ENCODE data around the gene SLC35D1.

GRCh38 chr1:67052741-67053534, 1.0 kb downstream of the SLC35D1 start:
- TF ChIP-seq, protein P1, sequence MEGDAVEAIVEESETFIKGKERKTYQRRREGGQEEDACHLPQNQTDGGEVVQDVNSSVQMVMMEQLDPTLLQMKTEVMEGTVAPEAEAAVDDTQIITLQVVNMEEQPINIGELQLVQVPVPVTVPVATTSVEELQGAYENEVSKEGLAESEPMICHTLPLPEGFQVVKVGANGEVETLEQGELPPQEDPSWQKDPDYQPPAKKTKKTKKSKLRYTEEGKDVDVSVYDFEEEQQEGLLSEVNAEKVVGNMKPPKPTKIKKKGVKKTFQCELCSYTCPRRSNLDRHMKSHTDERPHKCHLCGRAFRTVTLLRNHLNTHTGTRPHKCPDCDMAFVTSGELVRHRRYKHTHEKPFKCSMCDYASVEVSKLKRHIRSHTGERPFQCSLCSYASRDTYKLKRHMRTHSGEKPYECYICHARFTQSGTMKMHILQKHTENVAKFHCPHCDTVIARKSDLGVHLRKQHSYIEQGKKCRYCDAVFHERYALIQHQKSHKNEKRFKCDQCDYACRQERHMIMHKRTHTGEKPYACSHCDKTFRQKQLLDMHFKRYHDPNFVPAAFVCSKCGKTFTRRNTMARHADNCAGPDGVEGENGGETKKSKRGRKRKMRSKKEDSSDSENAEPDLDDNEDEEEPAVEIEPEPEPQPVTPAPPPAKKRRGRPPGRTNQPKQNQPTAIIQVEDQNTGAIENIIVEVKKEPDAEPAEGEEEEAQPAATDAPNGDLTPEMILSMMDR (conservative IDR thresholded peaks at IDR 0.05; ENCODE audit: low read length): no peak
- no peak for TF ChIP-seq EZH2phosphoT487 (IDR thresholded peaks at IDR 0.05; ENCODE audit: borderline replicate concordance, low read depth, low read length)
